ENCODE measurements around the gene CACNA2D3. TPM values are rescaled to one million over a fixed set of nuclear protein-coding genes. Genes with fewer than 3 reads are reported as not detected.

The CACNA2D3 gene
- 0.03 TPM for polyA plus RNA-seq (2013, experiment 1 of 2)
- 0.03 TPM for polyA plus RNA-seq (2013, experiment 2 of 2)

GRCh38 chr3:54122324-54123002 is at the start of gene CACNA2D3:
Gene CACNA2D3 (plus strand): TSS chr3:54122552.
- H3K27ac ChIP-seq (replicated peaks; ENCODE audit: low read length): no peak within 1 kb of the TSS
- H3K79me1 ChIP-seq (ENCODE audit: low read depth, low read length): no peaks in the 10 kb centered on the region
- H3K18ac ChIP-seq (ENCODE audit: low read length): peak within 1 kb of the TSS; percentile 75
- H2BK5ac ChIP-seq (ENCODE audit: low read length): no peak within 1 kb of the TSS
- peaks cover 12 to 84% (median 57%) of the 10 kb centered on the region in 3 experiments for H3K27me3 ChIP-seq (ENCODE audit: control insufficient read depth in 3 of 3, insufficient read depth in 3 of 3, low read depth in 1 of 3, low read length in 3 of 3)
- H2AK5ac ChIP-seq (ENCODE audit: low read depth, low read length): no peak within 1 kb of the TSS
- peak within 1 kb of the TSS; percentile 22 to 81 for H3K4me3 ChIP-seq (ENCODE audit: low read length in 2 of 2)
- H3K9me3 ChIP-seq (replicated peaks in 1 of 2; ENCODE audit: control insufficient read depth in 2 of 2, insufficient read depth in 1 of 2, low read depth in 1 of 2, low read length in 2 of 2): no peaks in the 10 kb centered on the region
- peak within 1 kb of the TSS; percentile 99 for H3K4me2 ChIP-seq (ENCODE audit: insufficient read depth, low read length, poor library complexity, severe bottlenecking)
- no peaks in the 10 kb centered on the region for H3K36me3 ChIP-seq (replicated peaks in 1 of 2; ENCODE audit: control insufficient read depth in 2 of 2, insufficient read depth in 2 of 2, low read length in 2 of 2)
- H3K4ac ChIP-seq (ENCODE audit: low read length): no peak within 1 kb of the TSS
- no peak for DNase-seq (ENCODE audit: low spot score)
- H3K14ac ChIP-seq (ENCODE audit: low read length): no peak within 1 kb of the TSS
- no CpG with 5 or more reads among the region's 100 CpGs for WGBS, 2 donors (ENCODE audit: extremely low coverage in 2 of 2, insufficient read length in 2 of 2, insufficient replicate concordance in 1 of 2)
- no peak within 1 kb of the TSS for H4K91ac ChIP-seq (ENCODE audit: low read depth, low read length, poor library complexity)
- no peak within 1 kb of the TSS for H2BK12ac ChIP-seq (ENCODE audit: low read length)
- H3K9ac ChIP-seq (ENCODE audit: low read depth, low read length, poor library complexity): peak within 1 kb of the TSS; percentile 74
- H3K4me1 ChIP-seq (ENCODE audit: control insufficient read depth in 2 of 2, insufficient read depth in 1 of 2, low read depth in 1 of 2, low read length in 2 of 2): peaks cover 2 to 5% of the 10 kb centered on the region in 2 donors
- no peak within 1 kb of the TSS for H4K8ac ChIP-seq (ENCODE audit: low read depth, low read length)
- H2BK120ac ChIP-seq (ENCODE audit: low read depth, low read length): no peak within 1 kb of the TSS
- peak within 1 kb of the TSS; percentile 84 for H2AFZ ChIP-seq (ENCODE audit: low read length)
- no peak within 1 kb of the TSS for H3K23ac ChIP-seq (ENCODE audit: low read depth, low read length, poor library complexity)
- peak within 1 kb of the TSS; percentile 56 for H2BK15ac ChIP-seq (ENCODE audit: low read length)

GRCh38 chr3:54073386-54073785 is 49.0 kb upstream of the CACNA2D3 start:
- Histone ChIP-seq H3K36me3 (replicated peaks in 1 of 2; ENCODE audit: control insufficient read depth in 2 of 2, insufficient read depth in 2 of 2, low read length in 2 of 2) (no peaks in the 10 kb centered on the region), H3K18ac (ENCODE audit: low read length) (no peak overlapping the region), H3K79me1 (ENCODE audit: low read depth, low read length) (no peaks in the 10 kb centered on the region), H2AK5ac (ENCODE audit: low read depth, low read length) (no peak overlapping the region), H4K91ac (ENCODE audit: low read depth, low read length, poor library complexity) (no peak overlapping the region), H3K27me3 (ENCODE audit: control insufficient read depth in 3 of 3, insufficient read depth in 3 of 3, low read depth in 1 of 3, low read length in 3 of 3) (no peaks in the 10 kb centered on the region), H2BK120ac (ENCODE audit: low read depth, low read length) (no peak overlapping the region), H4K8ac (ENCODE audit: low read depth, low read length) (no peak overlapping the region), H3K14ac (ENCODE audit: low read length) (no peak overlapping the region), H3K9me3 (replicated peaks in 1 of 2; ENCODE audit: control insufficient read depth in 2 of 2, insufficient read depth in 1 of 2, low read depth in 1 of 2, low read length in 2 of 2) (peaks cover 0 to 12% of the 10 kb centered on the region in 2 donors), H2AFZ (ENCODE audit: low read length) (no peak overlapping the region), H3K9ac (ENCODE audit: low read depth, low read length, poor library complexity) (no peak overlapping the region), H2BK12ac (ENCODE audit: low read length) (no peak overlapping the region), H2BK5ac (ENCODE audit: low read length) (no peak overlapping the region), H3K4me2 (ENCODE audit: insufficient read depth, low read length, poor library complexity, severe bottlenecking) (no peak overlapping the region), H2BK15ac (ENCODE audit: low read length) (no peak overlapping the region), H3K27ac (replicated peaks; ENCODE audit: low read length) (no peak overlapping the region), H3K4ac (ENCODE audit: low read length) (no peak overlapping the region), H3K23ac (ENCODE audit: low read depth, low read length, poor library complexity) (no peak overlapping the region), H3K4me1 (ENCODE audit: control insufficient read depth in 2 of 2, insufficient read depth in 1 of 2, low read depth in 1 of 2, low read length in 2 of 2) (no peaks in the 10 kb centered on the region), H3K4me3 (ENCODE audit: low read length in 2 of 2) (no peak overlapping the region)
- no peak for DNase-seq (ENCODE audit: low spot score)
- no CpG with 5 or more reads among the region's 4 CpGs for WGBS, 2 donors (ENCODE audit: extremely low coverage in 2 of 2, insufficient read length in 2 of 2, insufficient replicate concordance in 1 of 2)

DNA sequence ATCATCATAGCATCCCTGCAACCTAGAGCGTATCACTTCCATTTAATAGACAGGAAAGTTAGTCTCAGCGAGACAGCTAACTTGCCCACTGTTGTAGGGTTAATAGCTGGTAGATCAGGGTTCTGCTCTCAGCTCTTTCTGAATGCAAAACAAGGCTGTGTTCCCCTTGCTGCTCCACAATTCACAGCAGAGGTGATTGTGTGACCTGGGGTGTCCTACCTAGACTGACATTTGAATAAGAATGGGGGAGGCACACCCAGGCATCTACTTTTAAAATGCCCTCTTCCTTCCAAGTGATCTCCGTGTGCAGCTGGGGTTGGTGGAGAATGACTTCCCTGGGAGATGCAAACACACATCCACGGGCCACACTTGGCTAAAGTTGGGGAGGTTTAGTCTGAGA is 43.0 kb upstream of the CACNA2D3 start:
- Histone ChIP-seq H4K91ac (ENCODE audit: low read depth, low read length, poor library complexity) (no peak overlapping the region), H2AFZ (ENCODE audit: low read length) (no peak overlapping the region), H3K23ac (ENCODE audit: low read depth, low read length, poor library complexity) (no peak overlapping the region), H2BK5ac (ENCODE audit: low read length) (no peak overlapping the region), H3K9me3 (replicated peaks in 1 of 2; ENCODE audit: control insufficient read depth in 2 of 2, insufficient read depth in 1 of 2, low read depth in 1 of 2, low read length in 2 of 2) (no peaks in the 10 kb centered on the region), H3K27me3 (ENCODE audit: control insufficient read depth in 3 of 3, insufficient read depth in 3 of 3, low read depth in 1 of 3, low read length in 3 of 3) (no peaks in the 10 kb centered on the region), H3K4me3 (ENCODE audit: low read length in 2 of 2) (no peak overlapping the region), H3K9ac (ENCODE audit: low read depth, low read length, poor library complexity) (no peak overlapping the region), H3K18ac (ENCODE audit: low read length) (no peak overlapping the region), H2BK120ac (ENCODE audit: low read depth, low read length) (no peak overlapping the region), H3K4me1 (ENCODE audit: control insufficient read depth in 2 of 2, insufficient read depth in 1 of 2, low read depth in 1 of 2, low read length in 2 of 2) (no peaks in the 10 kb centered on the region), H3K4me2 (ENCODE audit: insufficient read depth, low read length, poor library complexity, severe bottlenecking) (no peak overlapping the region), H3K27ac (replicated peaks; ENCODE audit: low read length) (no peak overlapping the region), H3K4ac (ENCODE audit: low read length) (no peak overlapping the region), H2BK15ac (ENCODE audit: low read length) (no peak overlapping the region), H3K36me3 (replicated peaks in 1 of 2; ENCODE audit: control insufficient read depth in 2 of 2, insufficient read depth in 2 of 2, low read length in 2 of 2) (no peaks in the 10 kb centered on the region), H4K8ac (ENCODE audit: low read depth, low read length) (no peak overlapping the region), H2BK12ac (ENCODE audit: low read length) (no peak overlapping the region), H3K14ac (ENCODE audit: low read length) (no peak overlapping the region), H3K79me1 (ENCODE audit: low read depth, low read length) (no peaks in the 10 kb centered on the region), H2AK5ac (ENCODE audit: low read depth, low read length) (no peak overlapping the region)
- no CpG with 5 or more reads among the region's 4 CpGs for WGBS, 2 donors (ENCODE audit: extremely low coverage in 2 of 2, insufficient read length in 2 of 2, insufficient replicate concordance in 1 of 2)
- DNase-seq (ENCODE audit: low spot score): no peak

GRCh38 chr3:54079730-54080325 is 42.5 kb upstream of the CACNA2D3 start:
- no peak overlapping the region for H3K9ac ChIP-seq (ENCODE audit: low read depth, low read length, poor library complexity)
- no peak overlapping the region for H3K4me3 ChIP-seq (ENCODE audit: low read length in 2 of 2)
- H4K8ac ChIP-seq (ENCODE audit: low read depth, low read length): no peak overlapping the region
- H2BK15ac ChIP-seq (ENCODE audit: low read length): no peak overlapping the region
- no peak overlapping the region for H4K91ac ChIP-seq (ENCODE audit: low read depth, low read length, poor library complexity)
- no CpG with 5 or more reads among the region's 9 CpGs for WGBS, 2 donors (ENCODE audit: extremely low coverage in 2 of 2, insufficient read length in 2 of 2, insufficient replicate concordance in 1 of 2)
- peaks cover 0 to 2% (median 0%) of the 10 kb centered on the region in 3 experiments for H3K27me3 ChIP-seq (ENCODE audit: control insufficient read depth in 3 of 3, insufficient read depth in 3 of 3, low read depth in 1 of 3, low read length in 3 of 3)
- no peak for DNase-seq (ENCODE audit: low spot score)
- no peak overlapping the region for H2AFZ ChIP-seq (ENCODE audit: low read length)
- H2BK5ac ChIP-seq (ENCODE audit: low read length): no peak overlapping the region
- H2BK120ac ChIP-seq (ENCODE audit: low read depth, low read length): no peak overlapping the region
- no peaks in the 10 kb centered on the region for H3K36me3 ChIP-seq (replicated peaks in 1 of 2; ENCODE audit: control insufficient read depth in 2 of 2, insufficient read depth in 2 of 2, low read length in 2 of 2)
- no peaks in the 10 kb centered on the region for H3K79me1 ChIP-seq (ENCODE audit: low read depth, low read length)
- no peak overlapping the region for H3K27ac ChIP-seq (replicated peaks; ENCODE audit: low read length)
- H2AK5ac ChIP-seq (ENCODE audit: low read depth, low read length): no peak overlapping the region
- no peaks in the 10 kb centered on the region for H3K9me3 ChIP-seq (replicated peaks in 1 of 2; ENCODE audit: control insufficient read depth in 2 of 2, insufficient read depth in 1 of 2, low read depth in 1 of 2, low read length in 2 of 2)
- no peak overlapping the region for H3K4ac ChIP-seq (ENCODE audit: low read length)
- no peak overlapping the region for H3K18ac ChIP-seq (ENCODE audit: low read length)
- no peak overlapping the region for H3K23ac ChIP-seq (ENCODE audit: low read depth, low read length, poor library complexity)
- H2BK12ac ChIP-seq (ENCODE audit: low read length): no peak overlapping the region
- H3K4me2 ChIP-seq (ENCODE audit: insufficient read depth, low read length, poor library complexity, severe bottlenecking): no peak overlapping the region
- no peaks in the 10 kb centered on the region for H3K4me1 ChIP-seq (ENCODE audit: control insufficient read depth in 2 of 2, insufficient read depth in 1 of 2, low read depth in 1 of 2, low read length in 2 of 2)
- no peak overlapping the region for H3K14ac ChIP-seq (ENCODE audit: low read length)

Measured in neuronal stem cell (in vitro differentiated cells).